Panc1 (cell line): Measurements from ENCODE around the gene BPIFA1. TPM values are rescaled to one million over a fixed set of nuclear protein-coding genes. Genes with fewer than 3 reads are reported as not detected.

Experiments
- ATAC-seq: fragments of 200-7000 bp; cut with Tn5 transposase; 2 replicates; pipeline ENCODE4 v1.9.1; 2020; ENCODE audit warnings: mild to moderate bottlenecking, moderate library complexity
- BruUV-seq: library from RNA; stranded (reverse); fragments of 400-500 nt; replicated peaks from 2 replicates; lab custom pipeline; 2021; lab: Mats Ljungman, UMichigan
- CTCF ChIA-PET: fragments of 300-600 bp; sonication (Branson Sonifier 250); formaldehyde crosslinking; loops from one replicate; lab custom pipeline; 2022; ENCODE audit warnings: antibody characterized with exemption; lab: Charles Lee
- POLR2A ChIA-PET: fragments of 300-600 bp; sonication (Branson Sonifier 250); formaldehyde crosslinking; loops from one replicate; lab custom pipeline; 2022; ENCODE audit warnings: antibody characterized with exemption; lab: Charles Lee
- DNase-seq: peaks from one replicate; pipeline ENCODE4 v3.0.0-alpha.2; 2010; ENCODE audit warnings: low read depth, low spot score
- H3K27ac ChIP-seq: 2 replicates; pipeline ENCODE4 v1.5.1; 2011; ENCODE audit warnings: mild to moderate bottlenecking, low read length, inconsistent platforms
- H3K27me3 ChIP-seq: fragments of 200-500 bp; sonication (Bioruptor generic); 2 replicates; pipeline ENCODE4 v1.6.0; 2014; ENCODE audit warnings: low read length, inconsistent platforms; ENCODE audit not compliant: control insufficient read depth, insufficient read depth
- H3K36me3 ChIP-seq: fragments of 200-500 bp; sonication (Bioruptor generic); 2 replicates; pipeline ENCODE4 v1.5.1; 2014; ENCODE audit warnings: inconsistent platforms, mild to moderate bottlenecking, low read length, moderate library complexity; ENCODE audit not compliant: control insufficient read depth, insufficient read depth
- H3K4me1 ChIP-seq: 2 replicates; pipeline ENCODE4 v1.5.1; 2011; ENCODE audit warnings: inconsistent platforms, mild to moderate bottlenecking, low read length, moderate library complexity; ENCODE audit not compliant: control insufficient read depth, insufficient read depth
- H3K4me3 ChIP-seq, 2 experiments: 2 replicates each; pipeline ENCODE4 v1.5.1; 2011 to 2012; ENCODE audit warnings: low read depth in 2 of 2, low read length in 2 of 2, mild to moderate bottlenecking in 2 of 2, inconsistent platforms in 1 of 2, moderate library complexity in 1 of 2
- H3K9me3 ChIP-seq: fragments of 200-500 bp; sonication (Bioruptor generic); 2 replicates; pipeline ENCODE4 v1.5.1; 2014; ENCODE audit warnings: low read depth, mild to moderate bottlenecking, inconsistent platforms, low read length, moderate library complexity; ENCODE audit not compliant: control insufficient read depth, insufficient read depth
- CTCF ChIP-seq: fragments of 450-650 bp; IDR thresholded peaks from 2 replicates; pipeline ENCODE4 v1.5.1; 2017; ENCODE audit warnings: mild to moderate bottlenecking
- POLR2AphosphoS5 ChIP-seq: IDR thresholded peaks from 2 replicates; pipeline ENCODE4 v1.6.1; 2012; ENCODE audit warnings: mild to moderate bottlenecking, low read depth, low read length, moderate library complexity
- REST ChIP-seq, 2 experiments: IDR thresholded peaks; 2 replicates each; pipeline ENCODE4 v1.6.1; 2011 to 2012; ENCODE audit warnings: low read depth in 2 of 2, control low read depth in 1 of 2, low read length in 1 of 2, mild to moderate bottlenecking in 1 of 2, moderate library complexity in 1 of 2; ENCODE audit not compliant: insufficient read depth in 1 of 2
- SIN3A ChIP-seq: IDR thresholded peaks from 2 replicates; pipeline ENCODE4 v1.6.1; 2012; ENCODE audit warnings: low read depth, mild to moderate bottlenecking, low read length, moderate library complexity, borderline replicate concordance; ENCODE audit not compliant: insufficient read depth
- TCF7L2 ChIP-seq: IDR thresholded peaks from 2 replicates; pipeline ENCODE4 v1.6.1; 2011; ENCODE audit warnings: mild to moderate bottlenecking, low read depth, low read length, inconsistent platforms
- in situ Hi-C: cut with HindIII; loops from 2 replicates; pipeline ENCODE4 v1.10.0; 2016; ENCODE audit warnings: low sequenced_read_pairs, low pct_unique_long_range_greater_than_20kb
- intact Hi-C: fragments of 100-400 bp; cut with micrococcal nuclease; formaldehyde crosslinking; loops from one replicate; pipeline ENCODE4 v1.10.0; 2022; ENCODE audit not compliant: unreplicated experiment
- total RNA-seq: library from RNA; stranded (reverse); gene quantifications from one replicate; pipeline ENCODE4 v1.2.1, GENCODE V29; 2021; ENCODE audit not compliant: unreplicated experiment

BPIFA1 gene
- total RNA-seq, 1 experiment from 2014 or later, result not detected

- intact Hi-C loops (no loop called here), in situ Hi-C loops (no loop called here)
- no TSS peak for BruUV-seq
- TF ChIP-seq REST (IDR thresholded peaks at IDR 0.05; ENCODE audit: insufficient read depth in 1 of 2, low read depth in 2 of 2, low read length in 1 of 2) (no peak), POLR2AphosphoS5 (no peak), TCF7L2 (no peak), SIN3A (no peak), CTCF (no peak)
- Histone ChIP-seq H3K27ac (no peak within 1 kb of the TSS), H3K27me3 (peaks cover 20% of the 10 kb centered on the region), H3K4me3 (no peak within 1 kb of the TSS), H3K36me3 (no peaks in the 10 kb centered on the region), H3K9me3 (no peaks in the 10 kb centered on the region), H3K4me1 (no peaks in the 10 kb centered on the region)
- DNase-seq, result no peak
- ATAC-seq, result no peak
- POLR2A ChIA-PET, result no interaction called here
- CTCF ChIA-PET, result no interaction called here
Observed at GRCh38 chr20:33217052-33217451, 18.7 kb upstream of the BPIFA1 start, which contains the start of gene BPIFA3. BPIFA3 (plus strand) TSS chr20:33217352; CDS start chr20:33217537, 185 bp downstream.

- Histone ChIP-seq H3K27me3 (peaks cover 17% of the 10 kb centered on the region), H3K4me3 (no peak overlapping the region), H3K9me3 (no peaks in the 10 kb centered on the region), H3K27ac (no peak overlapping the region), H3K4me1 (no peaks in the 10 kb centered on the region), H3K36me3 (no peaks in the 10 kb centered on the region)
- ChIA-PET POLR2A (no interaction called here), CTCF (no interaction called here)
- intact Hi-C loops (no loop called here), in situ Hi-C loops (no loop called here)
- no peak for TF ChIP-seq SIN3A
- no peak for TF ChIP-seq POLR2AphosphoS5
- no peak for TF ChIP-seq TCF7L2
- TF ChIP-seq REST (IDR thresholded peaks at IDR 0.05; ENCODE audit: insufficient read depth in 1 of 2, low read depth in 2 of 2, low read length in 1 of 2), result no peak
- no peak for TF ChIP-seq CTCF
- BruUV-seq, result no TSS peak
- no peak for ATAC-seq
- DNase-seq, result no peak
Observed at GRCh38 chr20:33224399-33224798, 11.4 kb upstream of the BPIFA1 start.
